Right ventricle myocardium inferior (tissue), 1 donor: Measurements from ENCODE around the gene MTHFD1. TPM values are rescaled to one million over a fixed set of nuclear protein-coding genes. Genes with fewer than 3 reads are reported as not detected.

Source experiments
- ATAC-seq: fragments of 200-7000 bp; cut with Tn5 transposase; one replicate; pipeline ENCODE4 v1.9.1; 2020; ENCODE audit warnings: mild to moderate bottlenecking, moderate library complexity
- DNase-seq: peaks from one replicate; pipeline ENCODE4 v3.0.0; 2021; ENCODE audit errors: missing footprints
- intact Hi-C: fragments of 100-400 bp; cut with DNase I; formaldehyde crosslinking; loops from one replicate; pipeline ENCODE4 v1.11.0; 2022
- total RNA-seq: library from RNA; stranded (reverse); fragmentation: NEBNext Ultra II Directional; extraction: Animal tissue kit (Norgen Biotek cat#: 25700); gene quantifications from one replicate; pipeline ENCODE4 v1.2.1, GENCODE V29; 2021
- donor health status: DM: no; HTN: yes; CAD: no; lungs with severe emphysema.

The MTHFD1 gene
- total RNA-seq, 1 donor from 2014 or later = 58.1 TPM

DNA sequence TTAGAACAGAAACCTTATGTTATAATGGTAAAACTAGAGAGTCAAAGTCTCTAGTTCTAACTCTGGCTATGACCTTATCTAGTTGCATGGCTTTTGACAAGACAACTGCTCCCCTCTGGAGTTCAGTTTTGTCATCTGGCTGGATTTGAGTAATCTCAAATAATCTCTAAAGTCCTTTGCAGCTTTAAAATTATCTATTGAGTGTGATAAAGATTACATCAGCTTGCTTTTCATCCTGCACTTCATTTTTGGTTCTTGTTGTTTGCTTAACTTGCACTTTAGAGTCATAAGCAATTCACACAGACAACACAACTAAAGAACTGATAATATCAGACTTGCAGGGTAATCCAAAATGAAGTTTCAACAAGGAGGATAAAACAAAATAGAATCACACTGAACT lies 79.4 kb downstream of the MTHFD1 start:
- DNase-seq (no peak), ATAC-seq (no peak)
- intact Hi-C loops = no loop called here

DNA sequence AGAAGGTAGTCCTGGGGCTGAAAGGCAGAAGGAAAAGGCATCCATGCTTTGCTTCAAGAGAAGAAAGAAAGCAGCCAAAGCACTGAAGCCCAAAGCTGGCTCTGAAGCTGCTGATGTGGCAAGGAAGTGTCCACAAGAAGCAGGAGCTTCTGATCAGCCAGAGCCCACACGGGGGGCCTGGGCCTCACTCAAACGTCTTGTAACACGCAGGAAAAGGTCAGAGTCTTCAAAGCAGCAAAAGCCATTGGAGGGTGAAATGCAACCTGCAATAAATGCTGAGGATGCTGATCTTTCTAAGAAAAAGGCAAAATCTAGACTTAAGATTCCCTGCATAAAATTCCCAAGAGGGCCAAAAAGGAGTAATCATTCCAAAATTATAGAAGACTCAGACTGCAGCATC lies 80.3 kb downstream of the MTHFD1 start:
- ATAC-seq = no peak
- no peak for DNase-seq
- intact Hi-C loops = no loop called here

DNA sequence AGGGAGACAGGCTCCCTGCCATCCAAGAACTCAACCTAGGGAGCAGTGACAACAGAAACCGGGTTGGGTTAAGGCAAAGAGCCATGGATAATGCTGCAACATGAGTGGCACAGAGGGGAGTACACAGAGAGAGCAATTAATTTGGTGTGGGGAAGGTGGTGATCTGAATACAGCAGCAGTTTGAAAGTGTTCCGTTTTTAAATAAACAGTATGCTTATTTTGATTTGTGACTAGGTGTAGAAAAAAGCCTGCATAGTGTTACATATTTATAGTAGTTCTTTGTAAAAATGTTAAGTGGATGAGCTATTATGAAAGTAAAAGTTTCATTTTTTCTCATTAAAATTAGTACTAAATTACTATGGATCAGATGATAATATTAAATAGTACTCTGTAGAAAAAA lies 85.9 kb downstream of the MTHFD1 start:
- ATAC-seq = no peak
- intact Hi-C loops = loop anchor here (10.0 kb wide), 1 partner anchor 129 kb away; no protein-coding TSS in a partner anchor
- DNase-seq = no peak

DNA sequence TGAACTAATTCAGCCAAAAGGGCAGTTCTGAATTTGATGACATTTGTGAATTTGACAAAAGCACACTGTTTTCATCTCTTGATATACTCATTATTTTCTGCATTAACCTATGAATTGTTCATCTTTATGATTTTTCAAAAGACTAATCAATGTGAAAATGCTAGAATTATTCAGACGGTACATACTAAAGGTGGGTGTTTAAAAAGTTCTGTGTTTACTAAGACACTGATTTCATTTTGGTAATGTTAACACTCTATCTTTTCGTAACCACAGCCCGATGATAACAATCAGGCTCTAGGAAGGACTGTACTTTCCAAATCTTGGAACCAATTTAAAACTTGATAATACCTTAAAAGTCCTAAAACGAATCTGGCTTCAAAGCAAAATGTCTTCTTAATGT lies 86.5 kb downstream of the MTHFD1 start:
- no peak for ATAC-seq
- intact Hi-C loops = loop anchor here (5.0 to 10.0 kb wide), 2 partner anchors 42 to 130 kb away; no protein-coding TSS in a partner anchor
- DNase-seq = no peak

DNA sequence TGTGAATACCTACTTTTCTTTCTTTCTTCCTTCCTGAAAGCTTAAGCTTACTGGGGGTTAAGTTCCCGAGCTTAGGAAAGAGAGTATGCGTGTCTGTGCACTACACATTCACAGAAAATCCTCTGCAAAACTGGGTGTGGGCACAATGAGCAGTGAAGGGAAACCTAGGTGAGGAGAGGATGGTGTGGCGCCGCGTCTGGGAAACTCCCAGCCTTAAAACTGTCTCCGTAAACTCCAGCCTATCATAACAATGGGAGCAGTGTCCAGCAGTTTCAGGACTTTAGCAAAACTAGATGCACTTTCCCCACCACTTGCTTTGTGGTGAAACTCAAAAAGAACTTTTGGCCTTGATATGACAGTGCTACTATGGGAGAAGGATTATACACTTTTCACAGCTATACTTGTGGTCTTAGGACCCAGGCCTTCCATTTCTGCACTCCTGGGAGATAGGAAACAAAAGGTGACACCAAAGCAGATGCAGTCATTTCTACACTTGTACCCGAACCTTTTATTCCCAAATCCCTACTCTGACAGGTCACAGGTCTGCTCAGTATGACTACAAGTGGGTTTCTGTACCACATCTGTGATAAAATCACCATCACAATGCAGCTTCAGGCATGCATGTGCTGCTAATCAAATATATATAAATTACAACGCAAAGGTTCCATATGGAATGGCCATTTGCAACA lies 87.6 kb downstream of the MTHFD1 start:
- intact Hi-C loops = loop anchor here (5.0 to 10.0 kb wide), 2 partner anchors 43 to 131 kb away; no protein-coding TSS in a partner anchor
- ATAC-seq (no peak), DNase-seq (no peak)

DNA sequence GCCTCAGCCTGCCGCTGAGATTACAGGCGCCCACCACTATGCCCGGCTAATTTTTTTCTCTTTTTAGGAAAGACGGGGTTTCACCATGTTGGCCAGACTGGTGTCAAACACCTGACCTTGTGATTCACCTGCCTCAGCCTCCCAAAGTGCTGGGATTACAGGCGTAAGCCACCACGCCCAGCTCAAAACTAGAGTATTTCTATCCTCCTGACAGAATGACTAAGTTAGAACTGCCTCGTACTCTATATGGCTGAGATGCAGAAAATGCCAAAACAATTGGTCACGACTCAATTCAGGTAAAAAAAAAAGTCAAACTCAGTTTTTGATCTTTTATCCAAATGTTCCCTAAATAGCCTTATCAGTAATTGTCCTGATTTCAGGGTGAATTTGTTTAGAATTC lies 88.3 kb downstream of the MTHFD1 start:
- ATAC-seq (no peak), DNase-seq (no peak)
- intact Hi-C loops = loop anchor here (5.0 to 10.0 kb wide), 2 partner anchors 44 to 132 kb away; no protein-coding TSS in a partner anchor

DNA sequence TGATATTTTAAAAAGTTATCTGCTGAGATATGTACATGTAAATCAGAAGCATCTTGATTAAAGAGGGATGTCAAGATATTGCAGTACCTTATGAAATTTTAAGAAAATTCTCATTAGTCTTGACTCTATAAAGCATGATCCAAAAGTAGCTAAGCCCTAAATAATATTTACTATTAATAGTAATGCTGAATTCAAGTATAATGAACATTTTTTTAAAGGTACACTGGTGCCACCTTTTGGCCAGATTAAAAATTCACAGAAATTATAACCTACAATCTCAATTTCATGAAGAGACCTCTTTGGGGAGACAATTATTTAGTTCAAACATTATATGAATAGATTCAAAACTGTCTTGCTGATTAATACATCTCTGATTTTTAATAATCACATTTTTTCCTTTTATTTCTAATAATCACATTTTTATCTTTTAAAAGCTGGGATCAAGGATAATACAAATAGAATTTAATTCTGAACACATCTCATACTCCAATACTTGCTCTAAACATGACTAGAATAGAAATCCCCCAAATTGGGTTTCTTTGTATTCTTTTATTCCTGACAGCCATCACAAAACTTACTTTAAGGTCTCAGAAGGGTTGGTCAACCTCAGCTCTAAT lies 90.6 kb downstream of the MTHFD1 start:
- intact Hi-C loops = loop anchor here (5.0 to 10.0 kb wide), 2 partner anchors 46 to 134 kb away; no protein-coding TSS in a partner anchor

DNA sequence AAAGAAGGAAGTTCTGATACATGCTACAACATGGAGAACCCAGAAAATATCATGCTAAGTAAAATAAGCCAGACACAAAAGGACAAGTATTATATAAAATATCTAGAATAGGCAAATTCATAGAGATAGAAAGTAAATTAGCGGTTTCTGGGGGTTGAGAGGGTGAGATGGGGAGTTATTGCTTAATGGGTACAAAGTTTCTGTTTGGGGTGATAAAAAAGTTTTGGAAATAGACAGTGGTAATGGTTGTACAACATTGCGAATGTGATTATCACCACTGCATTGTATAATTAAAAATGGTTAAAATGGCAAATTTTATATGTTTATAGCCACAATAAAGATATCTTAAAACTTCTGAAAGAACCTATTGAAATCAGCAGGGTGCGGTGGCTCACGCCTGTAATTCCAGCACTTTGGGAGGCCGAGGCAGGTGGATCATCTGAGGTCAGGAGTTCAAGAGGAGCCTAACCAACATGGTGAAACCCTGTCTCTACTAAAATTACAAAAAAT lies 100.5 kb downstream of the MTHFD1 start:
- intact Hi-C loops = no loop called here
- no peak for DNase-seq
- no peak for ATAC-seq

More for the DNA sequence above, 90.6 kb downstream of the MTHFD1 start:
- no peak for ATAC-seq
- DNase-seq = no peak

DNA sequence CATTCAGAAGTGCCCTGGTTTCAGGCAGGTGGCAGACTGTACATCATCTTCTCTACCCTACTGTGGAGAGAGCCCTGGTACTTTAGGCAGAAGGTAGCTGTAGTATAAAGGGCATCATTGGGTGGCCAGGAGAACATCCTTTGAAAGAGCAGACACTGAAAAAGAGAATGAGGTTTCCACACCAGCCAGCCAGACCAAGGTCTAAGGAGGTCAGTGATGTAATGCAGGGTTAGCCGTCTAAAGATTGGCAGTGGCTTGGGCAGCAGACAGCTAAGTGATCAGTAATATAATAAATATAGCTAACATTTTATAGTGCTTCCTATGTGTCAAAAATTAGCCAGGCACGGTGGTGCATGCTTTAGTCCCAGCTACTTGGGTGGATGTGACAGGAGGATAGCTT lies 103.5 kb downstream of the MTHFD1 start:
- DNase-seq (no peak), ATAC-seq (no peak)
- intact Hi-C loops = no loop called here

DNA sequence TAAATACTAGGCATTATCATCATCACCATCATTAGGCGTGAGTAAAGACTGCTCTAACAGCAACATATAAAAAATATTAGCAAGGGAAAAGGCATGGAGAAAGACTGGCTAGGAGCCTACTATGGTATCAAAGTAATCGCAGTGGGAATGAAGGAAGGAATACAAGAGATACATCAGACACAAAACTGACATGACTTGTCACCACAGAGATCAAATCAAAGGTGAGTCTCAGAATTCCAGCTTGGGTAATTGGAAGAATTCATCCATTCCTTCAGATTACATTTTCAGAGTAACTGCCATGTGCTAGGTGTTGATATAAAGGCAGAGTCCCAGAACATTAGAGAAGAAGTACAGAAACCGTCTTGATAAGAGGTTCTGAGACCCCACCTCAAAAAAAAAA lies 105.3 kb downstream of the MTHFD1 start:
- intact Hi-C loops = no loop called here
- ATAC-seq = no peak
- DNase-seq = no peak

DNA sequence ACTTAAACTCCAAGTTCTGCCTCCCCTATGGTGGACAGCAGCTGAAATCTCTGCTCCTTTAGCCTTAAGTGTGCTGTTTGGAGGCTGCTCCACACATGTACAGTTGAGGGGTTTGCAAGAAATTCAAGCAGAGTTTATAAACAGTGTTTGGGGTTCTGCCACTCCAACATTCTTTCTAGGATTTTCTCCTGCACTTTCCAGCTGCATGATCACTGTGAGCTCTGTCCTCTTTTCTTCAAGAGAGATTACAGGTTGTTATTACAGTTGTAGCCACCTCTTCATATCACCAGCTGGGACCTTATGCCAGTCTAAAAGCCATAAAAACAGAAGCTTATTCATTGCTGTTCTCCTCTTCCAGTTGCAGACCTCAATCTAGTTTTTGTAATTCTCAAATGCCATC lies 107.1 kb downstream of the MTHFD1 start:
- DNase-seq = no peak
- no peak for ATAC-seq
- intact Hi-C loops = no loop called here

DNA sequence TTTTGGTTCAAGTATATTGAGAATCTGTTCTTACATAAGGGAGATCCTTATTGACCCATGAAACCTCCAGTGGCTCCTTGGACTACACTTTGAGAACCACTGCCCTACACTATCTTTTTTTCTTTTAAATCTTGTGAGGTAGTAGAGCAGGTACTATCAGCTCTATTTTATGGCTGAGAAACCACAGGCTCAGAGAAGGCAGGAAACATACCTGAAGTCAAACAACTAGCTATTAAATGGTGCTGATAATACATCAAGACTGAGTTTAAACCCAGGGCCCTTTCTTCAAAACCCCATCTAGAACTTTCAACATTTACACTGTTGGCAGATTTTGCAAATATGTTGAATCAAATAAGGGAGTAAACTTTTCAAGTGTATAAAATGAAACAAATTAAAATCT lies 108.6 kb downstream of the MTHFD1 start:
- DNase-seq (no peak), ATAC-seq (no peak)
- intact Hi-C loops = no loop called here

DNA sequence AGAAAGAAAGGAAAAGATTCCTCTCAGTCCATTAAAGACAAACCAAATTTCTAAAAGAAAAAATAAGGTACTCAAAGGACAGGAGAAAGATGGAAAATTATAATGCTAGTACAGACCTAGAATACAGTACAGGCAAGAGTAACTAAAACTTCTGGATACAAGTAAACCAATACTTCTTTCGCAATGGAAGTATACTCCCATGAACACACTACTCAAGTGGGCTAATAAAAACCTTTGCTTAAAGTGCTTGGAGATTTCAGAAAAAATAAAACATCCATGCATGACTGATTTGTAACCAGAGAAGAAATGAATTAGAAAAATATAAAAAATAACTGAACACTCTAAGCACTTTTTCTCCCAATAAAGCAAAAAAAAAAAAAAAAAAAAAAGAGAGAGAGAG lies 111.9 kb downstream of the MTHFD1 start:
- ATAC-seq = no peak
- intact Hi-C loops = loop anchor here (10.0 kb wide), 1 partner anchor 155 kb away; no protein-coding TSS in a partner anchor
- no peak for DNase-seq

DNA sequence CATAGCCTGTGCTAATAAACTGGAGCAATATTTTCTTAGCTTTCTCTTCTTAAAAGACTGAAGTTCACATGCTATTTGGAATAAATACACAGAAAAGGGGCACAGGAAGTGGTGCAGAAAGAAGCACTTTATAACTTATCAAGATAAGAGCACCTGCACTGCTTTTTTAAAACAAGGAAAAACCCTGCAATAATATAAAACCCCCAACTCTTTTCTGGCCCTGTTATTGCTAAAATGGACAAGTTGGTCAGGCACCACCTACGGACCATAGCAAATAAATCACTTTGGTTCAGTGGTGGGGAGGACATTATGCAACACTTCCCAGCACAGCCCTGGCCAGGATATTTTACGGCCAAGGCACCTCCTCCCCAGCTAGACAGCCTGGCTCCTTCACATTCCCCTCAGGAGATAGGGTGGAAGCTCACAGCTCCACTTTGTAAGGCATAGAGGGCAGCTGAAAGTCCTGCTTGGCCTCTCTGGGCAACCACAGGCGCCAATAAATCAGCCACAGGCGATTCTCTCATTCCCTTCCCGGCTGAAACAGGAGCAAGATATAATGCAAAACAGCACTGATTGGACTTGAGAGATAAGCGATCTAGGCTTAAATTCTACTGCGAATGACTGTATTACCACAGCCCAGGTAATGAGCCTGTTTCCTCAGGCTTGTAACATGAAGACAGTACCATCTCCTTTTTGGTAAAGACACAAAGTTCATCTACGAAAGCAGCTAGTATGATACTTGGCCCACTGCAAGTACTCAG lies 113.4 kb downstream of the MTHFD1 start:
- intact Hi-C loops = loop anchor here (10.0 kb wide), 1 partner anchor 157 kb away; no protein-coding TSS in a partner anchor
- ATAC-seq (peak; percentile 21), DNase-seq (no peak)

DNA sequence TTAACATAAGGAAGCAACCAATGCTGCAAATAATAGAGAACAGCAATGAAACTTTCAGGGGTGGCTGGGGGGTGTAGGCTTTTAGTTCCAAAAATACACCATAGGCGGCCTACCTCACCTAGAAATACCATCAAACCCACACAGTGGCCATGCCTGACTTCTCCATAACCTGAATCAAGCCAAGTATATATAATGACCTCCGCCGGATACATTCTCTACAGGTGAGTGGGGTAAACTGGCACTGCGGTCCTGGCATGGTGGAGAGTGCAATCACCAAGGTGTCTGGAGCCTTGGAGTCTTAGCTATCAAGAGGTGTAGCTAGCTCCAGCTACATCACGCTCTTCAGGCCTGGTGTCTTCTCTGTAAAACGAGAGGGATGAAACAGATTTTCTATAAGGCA lies 114.3 kb downstream of the MTHFD1 start:
- ATAC-seq (no peak), DNase-seq (no peak)
- intact Hi-C loops = loop anchor here (10.0 kb wide), 1 partner anchor 158 kb away; no protein-coding TSS in a partner anchor

DNA sequence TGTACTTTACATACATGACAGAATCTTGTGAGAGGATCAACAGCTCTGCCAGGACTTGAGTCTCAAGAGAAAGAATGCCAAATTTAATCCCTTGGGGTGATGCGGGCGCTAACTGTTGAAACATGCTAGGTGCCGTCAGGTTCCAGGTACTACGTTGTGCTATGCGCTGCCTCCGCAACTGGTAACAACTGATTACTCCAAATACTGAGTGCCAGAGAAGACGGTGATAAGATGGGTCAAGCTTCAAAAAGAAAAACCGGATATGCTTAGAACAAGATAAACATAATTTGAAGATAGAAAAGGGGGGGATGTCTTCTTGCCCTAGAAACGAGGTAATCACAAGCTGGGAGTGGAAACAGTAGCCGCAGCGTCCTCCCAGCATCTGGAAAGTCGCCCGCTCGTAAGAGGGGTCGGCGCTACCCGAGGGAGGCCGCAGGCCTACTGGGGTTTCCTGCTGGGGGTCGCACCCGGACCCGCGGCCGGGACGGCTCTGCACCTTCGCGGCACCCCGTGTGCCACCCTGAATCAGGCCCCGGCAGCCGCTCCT lies 114.8 kb downstream of the MTHFD1 start:
- intact Hi-C loops = loop anchor here (10.0 kb wide), 1 partner anchor 158 kb away; no protein-coding TSS in a partner anchor
- ATAC-seq (no peak), DNase-seq (no peak)

DNA sequence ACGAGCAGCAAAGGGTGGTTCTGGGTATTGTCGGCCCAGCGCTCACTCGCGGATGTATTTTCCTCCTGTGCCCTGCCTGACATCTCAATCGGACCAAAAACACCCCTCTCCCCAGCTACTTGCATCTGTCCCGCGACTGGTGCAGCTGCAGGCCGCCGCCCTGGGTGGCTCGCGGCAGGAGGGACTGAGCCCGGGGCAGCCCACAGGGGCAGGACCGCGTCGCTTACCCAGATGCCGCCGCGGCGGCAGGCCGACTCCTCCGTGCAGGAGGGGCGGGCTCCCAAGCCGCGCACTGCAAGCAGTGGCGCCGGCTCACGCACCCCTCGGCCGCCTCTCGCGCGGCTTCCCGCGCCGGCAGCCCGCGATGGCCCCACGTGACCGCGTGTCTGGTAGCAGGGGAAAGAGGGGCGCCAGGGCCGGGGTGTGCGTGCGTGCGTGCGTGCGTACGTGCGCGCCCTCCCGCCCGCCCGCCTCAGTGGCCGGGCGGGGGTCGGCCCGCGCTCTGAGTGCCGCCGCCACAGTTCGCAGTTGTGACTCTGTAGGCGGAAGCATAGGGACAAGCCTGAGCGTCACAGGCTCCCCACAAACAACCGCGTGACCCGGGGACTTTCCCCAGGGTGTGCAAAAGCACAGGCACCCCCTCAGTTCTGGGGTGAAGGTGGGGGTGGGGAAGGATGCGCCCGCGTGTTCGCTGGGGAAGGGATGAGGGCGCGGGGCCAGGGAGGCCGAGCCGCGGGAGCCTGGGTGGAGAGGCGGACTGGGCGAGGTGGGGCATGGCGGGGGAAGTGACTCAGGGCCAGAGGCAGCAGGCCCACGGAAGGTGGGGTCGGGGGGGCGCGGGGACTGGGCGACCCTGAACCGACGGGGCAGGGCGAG lies 115.5 kb downstream of the MTHFD1 start, which contains the start of gene ZBTB25:
TSS of gene ZBTB25 (minus strand) at position 405 of the 876 bp plus-strand sequence. CDS start 13,305 bp downstream, outside the sequence.
- intact Hi-C loops = loop anchor here (10.0 kb wide), 1 partner anchor 159 kb away; no protein-coding TSS in a partner anchor
- DNase-seq = peak; percentile 97
- peak; percentile 86 for ATAC-seq
